ENCODE results near the gene IL17RA.

DNA sequence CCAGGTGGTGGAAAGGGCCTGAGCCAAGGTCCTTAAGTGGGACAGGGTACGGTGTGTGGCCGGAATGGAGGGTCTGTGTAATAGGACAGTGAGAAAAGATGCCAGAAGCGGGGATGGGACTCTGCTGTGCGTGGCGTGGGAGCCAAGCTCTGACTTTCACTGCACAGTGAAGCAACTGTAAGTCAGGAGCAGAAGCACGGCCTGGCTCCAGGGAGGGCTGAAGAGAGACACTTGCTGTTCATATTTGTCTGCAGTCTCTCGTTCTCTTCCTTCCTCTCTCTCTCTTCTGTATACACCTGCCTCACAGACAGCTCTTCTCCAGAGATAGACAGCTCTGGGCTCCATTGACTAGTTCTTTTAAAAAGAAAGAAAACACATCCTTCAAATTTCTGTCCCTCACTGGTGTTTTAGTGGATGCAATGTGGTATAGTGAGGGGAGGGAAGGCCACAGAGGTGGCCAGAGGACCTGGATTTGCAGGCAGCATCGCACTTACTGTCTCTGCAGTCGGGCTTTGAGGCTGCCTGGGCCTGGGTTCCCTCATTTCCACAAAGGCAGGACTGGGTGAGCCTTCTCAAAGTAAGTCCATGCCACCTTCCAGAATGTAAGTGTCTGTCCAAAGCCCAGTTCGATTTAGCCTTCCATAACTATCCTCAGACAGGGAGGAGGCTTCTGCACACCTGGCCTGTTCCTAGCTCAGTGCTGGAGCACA is 2.1 kb downstream of the IL17RA start:
- TF ChIP-seq POLR2AphosphoS5 (IDR thresholded peaks at IDR 0.05; ENCODE audit: insufficient read depth, low read depth, low read length) (no peak), MAX (IDR thresholded peaks at IDR 0.05; ENCODE audit: insufficient read depth, insufficient read length) (no peak), POLR2A (IDR thresholded peaks at IDR 0.05; ENCODE audit: low read depth, low read length) (no peak), MYC (IDR thresholded peaks at IDR 0.05; ENCODE audit: low read depth, low read length) (no peak)
- TF ChIP-seq, protein P1, sequence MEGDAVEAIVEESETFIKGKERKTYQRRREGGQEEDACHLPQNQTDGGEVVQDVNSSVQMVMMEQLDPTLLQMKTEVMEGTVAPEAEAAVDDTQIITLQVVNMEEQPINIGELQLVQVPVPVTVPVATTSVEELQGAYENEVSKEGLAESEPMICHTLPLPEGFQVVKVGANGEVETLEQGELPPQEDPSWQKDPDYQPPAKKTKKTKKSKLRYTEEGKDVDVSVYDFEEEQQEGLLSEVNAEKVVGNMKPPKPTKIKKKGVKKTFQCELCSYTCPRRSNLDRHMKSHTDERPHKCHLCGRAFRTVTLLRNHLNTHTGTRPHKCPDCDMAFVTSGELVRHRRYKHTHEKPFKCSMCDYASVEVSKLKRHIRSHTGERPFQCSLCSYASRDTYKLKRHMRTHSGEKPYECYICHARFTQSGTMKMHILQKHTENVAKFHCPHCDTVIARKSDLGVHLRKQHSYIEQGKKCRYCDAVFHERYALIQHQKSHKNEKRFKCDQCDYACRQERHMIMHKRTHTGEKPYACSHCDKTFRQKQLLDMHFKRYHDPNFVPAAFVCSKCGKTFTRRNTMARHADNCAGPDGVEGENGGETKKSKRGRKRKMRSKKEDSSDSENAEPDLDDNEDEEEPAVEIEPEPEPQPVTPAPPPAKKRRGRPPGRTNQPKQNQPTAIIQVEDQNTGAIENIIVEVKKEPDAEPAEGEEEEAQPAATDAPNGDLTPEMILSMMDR (IDR thresholded peaks at IDR 0.05; ENCODE audit: extremely low read depth in 1 of 2, insufficient read depth in 1 of 2, low read depth in 1 of 2, low read length in 2 of 2): no peak
